Hepatocyte (in vitro differentiated cells): ENCODE data around the gene ACTA2.

Experiments used
- CTCF ChIP-seq: fragments of 200-600 bp; sonication (generic); IDR thresholded peaks from 2 replicates; pipeline ENCODE4 v1.5.1; 2016; ENCODE audit warnings: antibody characterized with exemption, mild to moderate bottlenecking; ENCODE audit not compliant: poor library complexity
- EZH2phosphoT487 ChIP-seq: fragments of 200-600 bp; sonication (generic); IDR thresholded peaks from one replicate; pipeline ENCODE4 v1.6.1; 2018; ENCODE audit warnings: antibody characterized with exemption, mild to moderate bottlenecking, low read depth, moderate library complexity; ENCODE audit not compliant: unreplicated experiment, severe bottlenecking

- TF ChIP-seq CTCF = no peak
- TF ChIP-seq EZH2phosphoT487 = no peak
Measured at GRCh38 chr10:88968391-88968790, 15.8 kb upstream of the ACTA2 start.
